22Rv1 (cell line): ENCODE data around the gene ZBTB7C.

Experiments used
- H3K27ac ChIP-seq: fragments of 450-650 bp; 2 replicates; pipeline ENCODE4 v1.5.1; 2017
- ZFX ChIP-seq: fragments of 450-650 bp; IDR thresholded peaks from 2 replicates; pipeline ENCODE4 v1.6.1; 2017; ENCODE audit warnings: antibody characterized with exemption, borderline replicate concordance
- TF ChIP-seq, protein P1 (sequence below): fragments of 450-650 bp; IDR thresholded peaks from 2 replicates; pipeline ENCODE4 v1.5.1; 2017; ENCODE audit warnings: mild to moderate bottlenecking

ZBTB7C gene

DNA sequence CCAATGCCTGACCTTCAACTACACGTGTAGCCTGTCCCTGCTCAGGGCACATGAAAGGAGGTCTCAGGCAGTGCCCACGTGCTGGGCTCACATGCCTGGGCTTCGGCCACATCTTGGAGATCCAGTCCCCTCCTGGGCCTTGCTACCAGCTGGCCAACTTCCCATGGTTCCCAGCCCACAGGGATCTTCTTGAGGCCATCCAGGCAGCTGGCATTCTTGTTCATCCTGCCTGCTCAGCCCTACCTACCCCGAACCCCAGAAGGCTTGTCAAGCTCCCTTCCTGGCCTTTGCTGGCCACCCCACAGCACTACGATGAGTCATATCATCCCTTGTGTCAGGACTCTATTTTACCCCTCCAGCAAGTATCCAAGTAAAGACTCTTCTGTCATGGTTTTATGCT lies 97.1 kb downstream of the ZBTB7C start:
- no peak overlapping the region for H3K27ac ChIP-seq
- TF ChIP-seq, protein P1, sequence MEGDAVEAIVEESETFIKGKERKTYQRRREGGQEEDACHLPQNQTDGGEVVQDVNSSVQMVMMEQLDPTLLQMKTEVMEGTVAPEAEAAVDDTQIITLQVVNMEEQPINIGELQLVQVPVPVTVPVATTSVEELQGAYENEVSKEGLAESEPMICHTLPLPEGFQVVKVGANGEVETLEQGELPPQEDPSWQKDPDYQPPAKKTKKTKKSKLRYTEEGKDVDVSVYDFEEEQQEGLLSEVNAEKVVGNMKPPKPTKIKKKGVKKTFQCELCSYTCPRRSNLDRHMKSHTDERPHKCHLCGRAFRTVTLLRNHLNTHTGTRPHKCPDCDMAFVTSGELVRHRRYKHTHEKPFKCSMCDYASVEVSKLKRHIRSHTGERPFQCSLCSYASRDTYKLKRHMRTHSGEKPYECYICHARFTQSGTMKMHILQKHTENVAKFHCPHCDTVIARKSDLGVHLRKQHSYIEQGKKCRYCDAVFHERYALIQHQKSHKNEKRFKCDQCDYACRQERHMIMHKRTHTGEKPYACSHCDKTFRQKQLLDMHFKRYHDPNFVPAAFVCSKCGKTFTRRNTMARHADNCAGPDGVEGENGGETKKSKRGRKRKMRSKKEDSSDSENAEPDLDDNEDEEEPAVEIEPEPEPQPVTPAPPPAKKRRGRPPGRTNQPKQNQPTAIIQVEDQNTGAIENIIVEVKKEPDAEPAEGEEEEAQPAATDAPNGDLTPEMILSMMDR, result no peak
- no peak for TF ChIP-seq ZFX

- TF ChIP-seq ZFX, result no peak
- TF ChIP-seq, protein P1, result no peak
- no peak overlapping the region for H3K27ac ChIP-seq
Measured at GRCh38 chr18:48310999-48311398, 98.2 kb downstream of the ZBTB7C start.

DNA sequence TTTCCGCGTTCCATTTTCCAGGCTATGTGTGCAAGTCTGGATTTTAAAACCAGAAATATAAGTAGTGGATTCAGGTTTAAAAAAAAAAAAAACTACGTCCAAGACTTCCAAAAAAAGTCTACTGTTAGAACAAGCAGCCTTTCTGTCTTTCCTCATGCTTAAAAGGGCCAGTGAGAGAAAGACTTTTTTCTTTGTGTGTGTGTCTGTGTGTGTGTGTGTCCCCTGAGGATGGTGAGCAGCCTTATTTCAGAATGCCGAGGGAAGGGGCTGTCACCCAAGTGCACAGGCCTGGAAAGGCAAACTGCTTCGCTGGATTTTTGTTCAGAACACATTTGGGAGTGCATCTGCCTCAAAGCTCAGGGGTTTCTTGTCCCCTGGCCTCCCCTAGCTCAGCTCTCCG lies 98.8 kb downstream of the ZBTB7C start:
- H3K27ac ChIP-seq, result no peak overlapping the region
- TF ChIP-seq ZFX, result no peak
- TF ChIP-seq, protein P1, result no peak

GRCh38 chr18:48308755-48309575 lies 100.2 kb downstream of the ZBTB7C start:
- no peak for TF ChIP-seq ZFX
- TF ChIP-seq, protein P1, result no peak
- H3K27ac ChIP-seq, result no peak overlapping the region

DNA sequence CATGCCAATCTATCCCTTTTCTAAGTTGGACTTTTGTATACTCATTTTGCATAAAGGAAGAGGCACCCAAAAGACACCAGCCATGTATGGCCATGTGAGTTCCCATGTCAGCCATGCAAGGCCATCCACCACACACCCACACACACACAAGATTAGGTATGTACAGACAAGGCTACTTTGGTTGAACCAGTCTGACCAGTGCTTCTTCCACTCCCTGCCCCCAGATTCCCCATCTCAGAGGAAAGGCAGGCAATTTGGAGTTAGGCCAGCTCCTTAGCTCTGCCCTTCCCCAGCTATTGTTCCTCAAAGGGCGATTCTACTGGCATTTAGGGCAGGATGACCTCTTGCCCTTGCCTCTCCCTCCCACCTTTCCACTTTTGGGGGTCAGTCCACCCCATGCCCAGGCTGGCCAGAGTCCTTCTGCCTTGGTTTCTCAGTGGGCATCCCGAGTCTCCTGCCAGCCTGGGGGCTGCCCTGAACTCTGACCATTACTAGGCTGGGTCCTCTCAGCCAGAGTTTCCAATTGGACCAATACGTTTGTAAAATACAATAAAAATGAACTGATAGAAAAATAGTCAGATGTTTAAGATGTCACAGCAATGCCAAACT lies 101.1 kb downstream of the ZBTB7C start:
- TF ChIP-seq, protein P1, result no peak
- no peak for TF ChIP-seq ZFX
- H3K27ac ChIP-seq, result no peak overlapping the region

DNA sequence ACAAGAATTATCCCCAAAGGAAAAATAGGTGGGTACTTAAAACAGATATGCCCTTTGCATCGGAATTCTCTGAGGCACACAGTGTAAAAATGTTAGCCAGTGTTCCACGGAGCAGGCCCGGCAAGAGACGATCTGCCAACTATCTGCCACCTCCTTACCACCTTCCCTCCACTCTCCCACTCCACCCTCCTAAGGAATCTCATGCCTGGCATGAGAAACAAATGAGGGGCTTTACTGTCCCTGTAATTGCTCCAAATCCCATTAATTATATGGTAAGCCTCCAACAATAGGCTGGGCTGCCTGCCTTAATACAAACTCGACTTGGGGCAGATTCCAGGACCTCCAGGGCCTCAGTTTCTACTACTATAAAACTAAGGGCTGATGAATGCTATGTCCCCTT lies 102.3 kb downstream of the ZBTB7C start:
- TF ChIP-seq, protein P1, result no peak
- no peak for TF ChIP-seq ZFX
- H3K27ac ChIP-seq, result no peak overlapping the region
